HepG2 (cell line): Measurements from ENCODE around the gene CCNB1. TPM values are rescaled to one million over a fixed set of nuclear protein-coding genes. Genes with fewer than 3 reads are reported as not detected.

Experiments
- ARID3A ChIP-seq: IDR thresholded peaks from 2 replicates; pipeline ENCODE4 v1.6.1; 2012; ENCODE audit warnings: low read depth, low read length, improper control_type of control experiment
- BCL6 ChIP-seq: IDR thresholded peaks from 2 replicates; pipeline ENCODE4 v1.6.1; 2016; ENCODE audit warnings: missing genetic modification reagents, missing compliant biosample characterization
- ELF3 ChIP-seq: IDR thresholded peaks from 2 replicates; pipeline ENCODE4 v1.6.1; 2016; ENCODE audit warnings: missing genetic modification reagents, missing compliant biosample characterization
- GATA4 ChIP-seq: sonication (generic); IDR thresholded peaks from 2 replicates; pipeline ENCODE4 v1.6.1; 2016; ENCODE audit warnings: antibody characterized with exemption, low read depth, borderline replicate concordance
- IRF2 ChIP-seq: IDR thresholded peaks from 2 replicates; pipeline ENCODE4 v1.6.1; 2018; ENCODE audit warnings: missing genetic modification reagents, missing compliant biosample characterization
- KDM5B ChIP-seq: sonication (generic); formaldehyde crosslinking; IDR thresholded peaks from 2 replicates; pipeline ENCODE4 v1.4.0; 2020; ENCODE audit warnings: missing genetic modification reagents, mild to moderate bottlenecking, borderline replicate concordance
- MED1 ChIP-seq: sonication (generic); formaldehyde crosslinking; IDR thresholded peaks from 2 replicates; pipeline ENCODE4 v1.4.0; 2020; ENCODE audit warnings: missing genetic modification reagents
- MLXIP ChIP-seq: sonication (generic); formaldehyde crosslinking; IDR thresholded peaks from 2 replicates; pipeline ENCODE4 v1.9.0; 2021; ENCODE audit warnings: missing genetic modification reagents, borderline replicate concordance
- MTA1 ChIP-seq: sonication (generic); formaldehyde crosslinking; IDR thresholded peaks from 2 replicates; pipeline ENCODE4 v1.4.0; 2020; ENCODE audit warnings: missing genetic modification reagents, mild to moderate bottlenecking, borderline replicate concordance
- NCOA2 ChIP-seq: sonication (generic); formaldehyde crosslinking; IDR thresholded peaks from 2 replicates; pipeline ENCODE4 v1.8.0; 2022; ENCODE audit warnings: inconsistent platforms
- NFRKB ChIP-seq: fragments of 450-650 bp; IDR thresholded peaks from 2 replicates; pipeline ENCODE4 v1.6.1; 2017
- POLR2AphosphoS2 ChIP-seq: IDR thresholded peaks from 2 replicates; pipeline ENCODE4 v1.6.1; 2011; ENCODE audit warnings: low read depth, low read length, improper control_type of control experiment
- PRDM10 ChIP-seq: sonication (generic); formaldehyde crosslinking; IDR thresholded peaks from 2 replicates; pipeline ENCODE4 v1.4.0; 2020; ENCODE audit warnings: low read depth, missing genetic modification reagents
- RXRA ChIP-seq: sonication (generic); formaldehyde crosslinking; IDR thresholded peaks from 2 replicates; pipeline ENCODE4 v1.5.1; 2020; ENCODE audit warnings: missing genetic modification reagents
- TFDP1 ChIP-seq: IDR thresholded peaks from 2 replicates; pipeline ENCODE4 v1.6.1; 2016; ENCODE audit warnings: missing compliant biosample characterization, missing genetic modification reagents, borderline replicate concordance
- U2AF1 ChIP-seq: fragments of 200-400 bp; formaldehyde crosslinking; optimal IDR thresholded peaks from 2 replicates; pipeline ENCODE3; 2017; ENCODE audit warnings: mild to moderate bottlenecking, low read depth, low read length
- ZNF484 ChIP-seq: sonication (generic); formaldehyde crosslinking; IDR thresholded peaks from 2 replicates; pipeline ENCODE4 v1.5.1; 2020; ENCODE audit warnings: mild to moderate bottlenecking, low read depth, missing genetic modification reagents, borderline replicate concordance
- ZNF557 ChIP-seq: sonication (generic); formaldehyde crosslinking; IDR thresholded peaks from 2 replicates; pipeline ENCODE4 v1.4.0; 2020; ENCODE audit warnings: missing genetic modification reagents
- ZNF7 ChIP-seq: IDR thresholded peaks from 2 replicates; pipeline ENCODE4 v1.6.1; 2016; ENCODE audit warnings: missing biosample characterization, missing genetic modification reagents
- ZNF878 ChIP-seq: sonication (generic); formaldehyde crosslinking; IDR thresholded peaks from 2 replicates; pipeline ENCODE4 v1.8.1; 2023; ENCODE audit warnings: mild to moderate bottlenecking, missing genetic modification reagents, moderate library complexity
- polyA plus RNA-seq, 8 experiments: library from polyadenylated mRNA; depleted of rRNA in 3 of 8; stranded (reverse) in 7 of 8; unstranded in 1 of 8; fragments of >200 nt; fragmentation: Illumina TruSeq in 4 of 8; extraction: Trizol in 4 of 8; gene quantifications; 2 replicates each; pipeline versions ENCODE4 v1.2.1 to v1.2.3, GENCODE V29; 2011 to 2016; ENCODE audit warnings: low read depth in 4 of 8, missing spikeins in 1 of 8, mixed read lengths in 1 of 8; ENCODE audit not compliant: insufficient read depth in 1 of 8
- total RNA-seq, 5 experiments: library from RNA; depleted of rRNA; stranded (reverse); fragments of >200 nt; fragmentation: Illumina TruSeq; extraction: Trizol; gene quantifications; 2 replicates each; pipeline ENCODE4 v1.2.3, GENCODE V29; 2016; ENCODE audit warnings: low read depth in 1 of 5

CCNB1 gene
- total and polyA plus RNA-seq, 2 of the 13 experiments (the other 11 are each of a cell fraction or from before 2014, with no cell fraction given): 82.3 to 316 TPM

GRCh38 chr5:69217548-69218526 lies 50.9 kb downstream of the CCNB1 start (continued):
- peak; percentile 88 for TF ChIP-seq RXRA (CRISPR knock-in tag)
- TF ChIP-seq TFDP1 (CRISPR knock-in tag): no peak; the same call in 1 of the 2 replicates
- peak; percentile 79; the same call in 1 of the 2 replicates for TF ChIP-seq GATA4
- no peak for TF ChIP-seq ZNF7
- peak; percentile 46 for TF ChIP-seq BCL6 (CRISPR knock-in tag)
- no peak for TF ChIP-seq PRDM10 (CRISPR knock-in tag)
- 0 out of 2 replicates have a peak, but pooled peaks have one; percentile 62 for TF ChIP-seq ZNF878 (CRISPR knock-in tag)
- TF ChIP-seq MED1 (CRISPR knock-in tag): peak; percentile 62
- TF ChIP-seq NFRKB: no peak
- peak; percentile 78; the same call in 1 of the 2 replicates for TF ChIP-seq MTA1 (CRISPR knock-in tag)
- TF ChIP-seq NCOA2 (CRISPR knock-in tag): peak; percentile 27; the same call in 1 of the 2 replicates
- TF ChIP-seq ELF3 (CRISPR knock-in tag): peak; percentile 73
- peak; percentile 69; the same call in 1 of the 2 replicates for TF ChIP-seq ARID3A
- TF ChIP-seq IRF2 (CRISPR knock-in tag): peak; percentile 52; the same call in 1 of the 2 replicates
- TF ChIP-seq ZNF557 (CRISPR knock-in tag): peak; percentile 46; the same call in 1 of the 2 replicates
- no peak for TF ChIP-seq MLXIP (CRISPR knock-in tag)
- 0 out of 2 replicates have a peak, but pooled peaks have one; percentile 43 for TF ChIP-seq POLR2AphosphoS2
- TF ChIP-seq ZNF484 (CRISPR knock-in tag): no peak; the same call in 1 of the 2 replicates
- peak; percentile 95 for TF ChIP-seq KDM5B (CRISPR knock-in tag)
- TF ChIP-seq U2AF1: no peak
